Stimulated activated CD4-positive, alpha-beta T cell treated with anti-CD3 and anti-CD28 coated beads, Interleukin-4, amount 100 ng/mL, for 1 hour (primary cell): Measurements from ENCODE around the gene GAS6.
"Not testable (repeated sequence)": the region's sequence is repeated elsewhere in the genome, so short reads cannot be mapped to it uniquely, and the experiment has no call there.

Source experiments
- DNase-seq: peaks from one replicate; pipeline ENCODE4 v3.0.0-alpha.2; 2020

Gene GAS6

GRCh38 chr13:113835461-113836270 lies 28.2 kb downstream of the GAS6 start:
- DNase-seq, result no peak

GRCh38 chr13:113834496-113835200 lies 29.2 kb downstream of the GAS6 start:
- DNase-seq, result no peak

GRCh38 chr13:113834006-113834405 lies 29.9 kb downstream of the GAS6 start:
- DNase-seq, result not testable (repeated sequence)

- no peak for DNase-seq
Measured at GRCh38 chr13:113833111-113833830, 30.6 kb downstream of the GAS6 start.

- no peak for DNase-seq
Measured at GRCh38 chr13:113832631-113833030, 31.2 kb downstream of the GAS6 start.

- DNase-seq, result no peak
Measured at GRCh38 chr13:113832205-113832604, 31.7 kb downstream of the GAS6 start.

GRCh38 chr13:113831061-113831460 lies 32.8 kb downstream of the GAS6 start:
- DNase-seq, result no peak

GRCh38 chr13:113830426-113830950 lies 33.4 kb downstream of the GAS6 start:
- DNase-seq, result not testable (repeated sequence)

GRCh38 chr13:113828282-113828825 lies 35.5 kb downstream of the GAS6 start:
- no peak for DNase-seq

- no peak for DNase-seq
Measured at GRCh38 chr13:113827021-113827420, 36.9 kb downstream of the GAS6 start.

- not testable (repeated sequence) for DNase-seq
Measured at GRCh38 chr13:113826446-113826845, 37.4 kb downstream of the GAS6 start.

GRCh38 chr13:113825841-113826240 lies 38.0 kb downstream of the GAS6 start:
- no peak for DNase-seq

GRCh38 chr13:113823771-113824170 lies 40.1 kb downstream of the GAS6 start:
- no peak for DNase-seq

GRCh38 chr13:113822956-113823744 lies 40.7 kb downstream of the GAS6 start:
- DNase-seq, result no peak

- no peak for DNase-seq
Measured at GRCh38 chr13:113822266-113822665, 41.6 kb downstream of the GAS6 start.

GRCh38 chr13:113821847-113822246 lies 42.0 kb downstream of the GAS6 start:
- DNase-seq, result no peak

GRCh38 chr13:113820813-113821651 lies 42.8 kb downstream of the GAS6 start:
- no peak for DNase-seq

GRCh38 chr13:113819731-113820715 lies 43.9 kb downstream of the GAS6 start:
- no peak for DNase-seq

GRCh38 chr13:113819341-113819730 lies 44.5 kb downstream of the GAS6 start:
- no peak for DNase-seq

- no peak for DNase-seq
Measured at GRCh38 chr13:113818700-113819295, 45.1 kb downstream of the GAS6 start.
